ENCODE measurements around the gene PIH1D2.
A peak's percentile ranks its signal among the peaks of the same experiment; 100 is the strongest.

PIH1D2 gene

DNA sequence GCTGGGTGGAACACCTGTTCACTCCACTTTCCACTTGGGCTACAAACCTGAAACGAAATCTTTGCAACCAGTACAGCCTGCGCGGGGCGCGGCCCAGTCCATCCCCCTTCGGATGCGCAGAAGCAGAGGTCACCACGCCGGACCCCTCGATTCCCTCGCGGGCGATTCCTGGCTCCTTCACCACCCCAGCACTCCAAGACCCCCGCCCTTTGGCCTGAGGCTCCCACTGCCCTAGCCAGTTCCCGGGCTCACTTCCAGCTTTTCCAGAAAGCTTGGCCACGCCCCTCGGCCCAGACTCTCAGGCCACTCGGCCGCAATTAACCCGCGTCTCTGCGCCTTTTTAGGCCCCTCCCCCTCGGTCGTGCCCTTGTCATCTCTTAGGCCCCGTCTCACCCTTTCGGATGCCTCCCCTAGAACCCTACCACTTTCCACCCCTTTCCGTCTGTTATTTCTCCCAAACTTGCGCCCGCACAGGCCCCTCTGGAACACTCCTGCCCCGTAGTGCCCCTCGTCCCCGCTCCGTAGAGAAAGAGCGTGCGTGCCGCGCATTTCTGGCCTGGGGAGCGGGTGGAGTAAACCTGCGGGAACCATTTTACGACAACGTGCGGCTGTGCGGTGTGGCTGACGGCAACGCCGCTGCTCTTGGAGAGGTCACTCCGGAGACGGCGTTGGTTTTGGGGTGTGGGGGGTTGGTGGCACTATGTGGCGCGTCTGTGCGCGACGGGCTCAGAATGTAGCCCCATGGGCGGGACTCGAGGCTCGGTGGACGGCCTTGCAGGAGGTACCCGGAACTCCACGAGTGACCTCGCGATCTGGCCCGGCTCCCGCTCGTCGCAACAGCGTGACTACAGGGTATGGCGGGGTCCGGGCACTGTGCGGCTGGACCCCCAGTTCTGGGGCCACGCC lies 48.8 kb downstream of the PIH1D2 start, which contains the start of gene DLAT:
TSS of gene DLAT (plus strand) at position 636 of the 906 bp plus-strand sequence. CDS start at position 701, 65 bp downstream.
- TF ChIP-seq, protein P1, sequence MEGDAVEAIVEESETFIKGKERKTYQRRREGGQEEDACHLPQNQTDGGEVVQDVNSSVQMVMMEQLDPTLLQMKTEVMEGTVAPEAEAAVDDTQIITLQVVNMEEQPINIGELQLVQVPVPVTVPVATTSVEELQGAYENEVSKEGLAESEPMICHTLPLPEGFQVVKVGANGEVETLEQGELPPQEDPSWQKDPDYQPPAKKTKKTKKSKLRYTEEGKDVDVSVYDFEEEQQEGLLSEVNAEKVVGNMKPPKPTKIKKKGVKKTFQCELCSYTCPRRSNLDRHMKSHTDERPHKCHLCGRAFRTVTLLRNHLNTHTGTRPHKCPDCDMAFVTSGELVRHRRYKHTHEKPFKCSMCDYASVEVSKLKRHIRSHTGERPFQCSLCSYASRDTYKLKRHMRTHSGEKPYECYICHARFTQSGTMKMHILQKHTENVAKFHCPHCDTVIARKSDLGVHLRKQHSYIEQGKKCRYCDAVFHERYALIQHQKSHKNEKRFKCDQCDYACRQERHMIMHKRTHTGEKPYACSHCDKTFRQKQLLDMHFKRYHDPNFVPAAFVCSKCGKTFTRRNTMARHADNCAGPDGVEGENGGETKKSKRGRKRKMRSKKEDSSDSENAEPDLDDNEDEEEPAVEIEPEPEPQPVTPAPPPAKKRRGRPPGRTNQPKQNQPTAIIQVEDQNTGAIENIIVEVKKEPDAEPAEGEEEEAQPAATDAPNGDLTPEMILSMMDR (conservative IDR thresholded peaks at IDR 0.05; ENCODE audit: low read depth, low read length) = no peak
- peak; percentile 33 for DNase-seq (ENCODE audit: low read depth)
- H3K4me3 ChIP-seq (ENCODE audit: low read length) = peak within 1 kb of the TSS; percentile 76

DNA sequence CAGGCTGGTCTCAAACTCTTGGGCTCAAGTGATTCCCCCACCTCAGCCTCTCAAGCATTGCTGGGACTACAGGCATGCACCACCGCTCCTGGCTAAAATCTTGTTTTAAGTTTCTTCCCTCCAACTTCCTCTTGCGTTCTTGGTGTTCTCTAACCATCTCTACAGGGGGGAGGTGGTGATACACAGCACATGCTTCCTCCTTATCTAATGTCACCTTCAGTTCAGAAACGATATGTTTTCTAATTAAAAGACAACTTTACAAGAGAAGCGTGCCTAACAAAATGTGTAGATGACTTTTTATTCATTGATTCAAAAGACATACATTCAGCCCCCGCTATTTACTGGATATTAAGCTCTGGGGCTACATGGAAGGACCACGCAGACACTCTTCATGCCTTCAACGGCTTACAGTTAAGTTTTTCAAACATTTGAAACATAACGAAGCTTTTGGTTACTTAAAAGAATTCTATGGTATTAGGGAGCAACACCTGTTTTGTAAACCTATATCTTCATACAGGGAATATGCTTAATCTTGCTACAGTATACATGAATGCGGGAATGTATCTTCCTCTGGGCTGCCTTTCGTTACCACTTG lies 49.5 kb downstream of the PIH1D2 start:
- H3K4me3 ChIP-seq (ENCODE audit: low read length) = peak overlapping the region; percentile 76
- TF ChIP-seq, protein P1 (conservative IDR thresholded peaks at IDR 0.05; ENCODE audit: low read depth, low read length) = no peak
- DNase-seq (ENCODE audit: low read depth) = no peak

DNA sequence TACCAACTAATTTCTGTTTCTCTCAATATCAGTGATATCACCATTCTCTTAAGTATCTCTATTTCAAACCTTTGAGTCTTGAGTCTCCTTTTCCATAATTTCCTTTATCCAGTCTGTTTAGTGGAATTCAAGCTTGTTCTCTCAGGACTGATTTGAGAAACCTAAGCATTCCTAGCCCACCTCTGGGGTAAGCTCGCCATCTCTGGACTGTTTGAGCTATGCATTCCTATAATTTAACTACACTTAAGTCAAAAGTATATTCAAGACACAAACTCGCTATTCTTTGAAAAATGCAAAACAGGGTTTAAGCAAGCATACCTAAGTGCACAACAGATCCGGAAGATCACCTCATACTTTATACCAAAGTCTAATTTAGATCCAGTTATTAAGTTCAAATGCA lies 50.7 kb downstream of the PIH1D2 start:
- TF ChIP-seq, protein P1 (conservative IDR thresholded peaks at IDR 0.05; ENCODE audit: low read depth, low read length) = no peak
- no peak overlapping the region for H3K4me3 ChIP-seq (ENCODE audit: low read length)
- no peak for DNase-seq (ENCODE audit: low read depth)

DNA sequence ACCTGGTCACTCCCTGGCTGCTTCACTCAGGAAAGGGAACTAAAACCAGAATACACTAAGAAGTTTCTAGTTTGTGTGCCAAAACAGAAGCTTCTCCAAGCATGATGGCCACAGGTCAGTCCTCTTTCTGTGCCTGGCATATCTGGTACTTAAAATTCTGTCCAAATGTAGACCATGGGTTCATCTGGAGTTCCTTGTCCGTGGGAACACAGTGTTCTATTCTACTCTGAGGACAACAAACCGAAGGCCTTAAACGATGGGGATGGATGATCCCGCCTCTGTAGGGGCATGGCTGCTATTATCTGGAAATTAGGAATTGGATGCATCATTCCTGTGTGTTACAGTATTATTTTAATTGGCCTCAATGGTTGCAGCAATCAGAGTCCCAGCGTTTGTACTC lies 54.8 kb downstream of the PIH1D2 start:
- H3K4me3 ChIP-seq (ENCODE audit: low read length) = no peak overlapping the region
- DNase-seq (ENCODE audit: low read depth) = no peak
- TF ChIP-seq, protein P1 (conservative IDR thresholded peaks at IDR 0.05; ENCODE audit: low read depth, low read length) = no peak
